Right atrium auricular region (tissue), 2 donors: Measurements from ENCODE around the gene PRAC2. TPM values are rescaled to one million over a fixed set of nuclear protein-coding genes. Genes with fewer than 3 reads are reported as not detected.

Experiments used
- DNase-seq: peaks from one replicate; pipeline ENCODE4 v3.0.0-alpha.2; 2019; ENCODE audit warnings: low spot score
- H3K27ac ChIP-seq, 2 donors: fragments of 200-600 bp; sonication (generic); 1 replicate in 1 of 2; 2 replicates in 1 of 2; pipeline ENCODE4 v1.5.1; 2016 to 2019
- H3K27me3 ChIP-seq, 2 donors: fragments of 200-600 bp; sonication (generic); one replicate each; pipeline versions ENCODE4 v1.5.1 to v1.6.0; 2017 to 2019
- H3K36me3 ChIP-seq: fragments of 200-600 bp; sonication (generic); one replicate; pipeline ENCODE4 v1.5.1; 2016
- H3K4me1 ChIP-seq, 2 donors: fragments of 200-600 bp; sonication (generic); one replicate each; pipeline versions ENCODE4 v1.5.1 to v1.6.0; 2017 to 2019
- H3K4me3 ChIP-seq, 2 donors: fragments of 200-600 bp; sonication (generic); 1 replicate in 1 of 2; 2 replicates in 1 of 2; pipeline ENCODE4 v1.5.1; 2017 to 2019; ENCODE audit warnings: mild to moderate bottlenecking in 1 of 2, moderate library complexity in 1 of 2
- H3K9me3 ChIP-seq, 2 donors: fragments of 200-600 bp; sonication (generic); one replicate each; pipeline ENCODE4 v1.5.1; 2019
- CTCF ChIP-seq, 2 donors: fragments of 200-600 bp; sonication (generic); IDR thresholded peaks; one replicate each; pipeline ENCODE4 v1.5.1; 2019; ENCODE audit warnings: antibody characterized with exemption in 2 of 2
- total RNA-seq, 2 donors: library from RNA; depleted of rRNA; stranded (reverse); fragments of >200 nt; gene quantifications; one replicate each; pipeline ENCODE4 v1.1.0, GENCODE V29; 2016

PRAC2 gene
- total RNA-seq, 2 donors from 2014 or later = not detected

GRCh38 chr17:48731355-48731754 lies 8.4 kb downstream of the PRAC2 start:
- Histone ChIP-seq H3K4me3 (no peak overlapping the region), H3K4me1 (peaks cover 0 to 25% of the 10 kb centered on the region in 2 donors), H3K27me3 (peaks cover 39 to 72% of the 10 kb centered on the region in 2 donors), H3K36me3 (no peaks in the 10 kb centered on the region), H3K27ac (no peak overlapping the region), H3K9me3 (no peaks in the 10 kb centered on the region)
- no peak for TF ChIP-seq CTCF (IDR thresholded peaks at IDR 0.05)
- DNase-seq = no peak

- DNase-seq = no peak
- Histone ChIP-seq H3K4me1 (peaks cover 0 to 25% of the 10 kb centered on the region in 2 donors), H3K27ac (no peak overlapping the region), H3K36me3 (no peaks in the 10 kb centered on the region), H3K9me3 (no peaks in the 10 kb centered on the region), H3K27me3 (peaks cover 38 to 61% of the 10 kb centered on the region in 2 donors), H3K4me3 (no peak overlapping the region)
- TF ChIP-seq CTCF (IDR thresholded peaks at IDR 0.05) = no peak
Measured at GRCh38 chr17:48732688-48733629, 10.0 kb downstream of the PRAC2 start.

- TF ChIP-seq CTCF (IDR thresholded peaks at IDR 0.05) = no peak
- no peak for DNase-seq
- no peak overlapping the region for H3K4me3 ChIP-seq
- H3K36me3 ChIP-seq = no peaks in the 10 kb centered on the region
- no peaks in the 10 kb centered on the region for H3K9me3 ChIP-seq
- H3K4me1 ChIP-seq = peaks cover 0 to 17% of the 10 kb centered on the region in 2 donors
- no peak overlapping the region for H3K27ac ChIP-seq
- peaks cover 38 to 62% of the 10 kb centered on the region in 2 donors for H3K27me3 ChIP-seq
Measured at GRCh38 chr17:48733632-48734328, 10.8 kb downstream of the PRAC2 start.

- H3K4me1 ChIP-seq = peaks cover 0 to 10% of the 10 kb centered on the region in 2 donors
- TF ChIP-seq CTCF (IDR thresholded peaks at IDR 0.05) = no peak
- DNase-seq = no peak
- no peak overlapping the region for H3K4me3 ChIP-seq
- peaks cover 41 to 58% of the 10 kb centered on the region in 2 donors for H3K27me3 ChIP-seq
- H3K9me3 ChIP-seq = no peaks in the 10 kb centered on the region
- no peaks in the 10 kb centered on the region for H3K36me3 ChIP-seq
- H3K27ac ChIP-seq = no peak overlapping the region
Measured at GRCh38 chr17:48734333-48735061, 11.5 kb downstream of the PRAC2 start.

GRCh38 chr17:48735062-48735351 lies 12.0 kb downstream of the PRAC2 start:
- peaks cover 0 to 8% of the 10 kb centered on the region in 2 donors for H3K4me1 ChIP-seq
- no peak for TF ChIP-seq CTCF (IDR thresholded peaks at IDR 0.05)
- peaks cover 46 to 57% of the 10 kb centered on the region in 2 donors for H3K27me3 ChIP-seq
- no peaks in the 10 kb centered on the region for H3K9me3 ChIP-seq
- DNase-seq = no peak
- H3K27ac ChIP-seq = no peak overlapping the region
- no peak overlapping the region for H3K4me3 ChIP-seq
- H3K36me3 ChIP-seq = no peaks in the 10 kb centered on the region
